Measurements from ENCODE around the gene ADAP1.

Gene ADAP1

GRCh38 chr7:990352-990932, 36.0 kb upstream of the ADAP1 start:
- DNase-seq = no peak
- in situ Hi-C loops (cut with MboI; ENCODE audit: low pct_unique_long_range_greater_than_20kb, low sequenced_read_pairs) = no loop called here

- no peak for DNase-seq
- in situ Hi-C loops (cut with MboI; ENCODE audit: low pct_unique_long_range_greater_than_20kb, low sequenced_read_pairs) = no loop called here
Observed at GRCh38 chr7:988963-989529, 34.6 kb upstream of the ADAP1 start.

DNA sequence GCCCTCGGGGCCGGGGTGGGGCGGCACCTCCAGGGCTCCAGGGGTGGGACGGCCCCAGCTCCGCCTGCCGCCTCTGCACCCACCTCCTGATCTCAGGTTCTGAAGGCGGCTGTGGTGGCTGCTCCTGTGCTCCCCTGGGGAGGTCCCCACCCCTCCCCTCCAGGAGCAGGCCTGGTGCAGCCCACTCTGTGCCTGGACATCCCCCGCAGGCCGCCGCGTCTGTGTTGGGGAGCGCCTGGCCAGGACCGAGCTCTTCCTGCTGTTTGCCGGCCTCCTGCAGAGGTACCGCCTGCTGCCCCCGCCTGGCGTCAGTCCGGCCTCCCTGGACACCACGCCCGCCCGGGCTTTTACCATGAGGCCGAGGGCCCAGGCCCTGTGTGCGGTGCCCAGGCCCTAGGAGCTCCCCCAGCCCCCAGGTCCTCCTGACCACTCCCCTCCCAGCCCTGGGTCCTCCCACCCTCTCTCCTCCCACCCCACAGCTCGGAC, 34.0 kb upstream of the ADAP1 start:
- no peak for DNase-seq
- in situ Hi-C loops (cut with MboI; ENCODE audit: low pct_unique_long_range_greater_than_20kb, low sequenced_read_pairs) = no loop called here

GRCh38 chr7:987909-988308, 33.4 kb upstream of the ADAP1 start:
- DNase-seq = no peak
- in situ Hi-C loops (cut with MboI; ENCODE audit: low pct_unique_long_range_greater_than_20kb, low sequenced_read_pairs) = no loop called here

DNA sequence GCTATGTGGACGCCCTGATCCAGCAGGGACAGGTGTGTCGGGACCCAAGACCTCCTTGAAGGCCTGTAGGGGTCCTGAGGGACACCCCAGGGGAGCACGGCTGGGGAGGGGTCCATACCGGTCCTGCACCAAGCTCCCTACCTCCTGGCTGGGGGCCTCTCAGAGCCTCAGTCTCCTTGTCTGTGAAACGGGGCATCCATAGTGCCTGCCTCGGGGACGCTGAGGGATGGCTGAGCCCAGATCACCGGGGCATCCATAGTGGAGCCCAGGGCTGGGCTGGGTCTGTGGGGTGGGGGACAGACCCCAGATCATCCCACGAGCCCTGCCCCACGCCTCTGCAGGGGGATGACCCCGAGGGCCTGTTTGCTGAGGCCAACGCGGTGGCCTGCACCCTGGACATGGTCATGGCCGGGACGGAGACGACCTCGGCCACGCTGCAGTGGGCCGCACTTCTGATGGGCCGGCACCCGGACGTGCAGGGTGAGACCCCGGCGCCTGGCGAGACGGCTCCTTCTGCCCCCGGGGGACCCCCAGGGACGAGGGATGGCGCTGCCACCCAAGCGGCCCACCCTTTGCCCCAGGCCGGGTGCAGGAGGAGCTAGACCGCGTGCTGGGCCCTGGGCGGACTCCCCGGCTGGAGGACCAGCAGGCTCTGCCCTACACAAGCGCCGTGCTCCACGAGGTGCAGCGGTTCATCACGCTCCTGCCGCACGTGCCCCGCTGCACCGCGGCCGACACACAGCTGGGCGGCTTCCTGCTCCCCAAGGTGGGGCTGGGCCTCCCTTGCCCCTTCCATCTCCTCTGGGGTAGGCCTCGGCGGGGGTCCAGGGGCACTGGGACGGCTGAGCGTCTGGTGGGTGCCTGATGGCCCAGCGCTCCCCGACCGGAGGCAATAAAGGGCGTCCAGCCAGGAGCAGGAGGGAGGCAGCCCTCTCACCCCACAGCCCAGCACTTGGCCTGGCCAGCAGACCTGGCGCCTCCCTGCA, 32.6 kb upstream of the ADAP1 start:
- no peak for DNase-seq
- in situ Hi-C loops (cut with MboI; ENCODE audit: low pct_unique_long_range_greater_than_20kb, low sequenced_read_pairs) = no loop called here

DNA sequence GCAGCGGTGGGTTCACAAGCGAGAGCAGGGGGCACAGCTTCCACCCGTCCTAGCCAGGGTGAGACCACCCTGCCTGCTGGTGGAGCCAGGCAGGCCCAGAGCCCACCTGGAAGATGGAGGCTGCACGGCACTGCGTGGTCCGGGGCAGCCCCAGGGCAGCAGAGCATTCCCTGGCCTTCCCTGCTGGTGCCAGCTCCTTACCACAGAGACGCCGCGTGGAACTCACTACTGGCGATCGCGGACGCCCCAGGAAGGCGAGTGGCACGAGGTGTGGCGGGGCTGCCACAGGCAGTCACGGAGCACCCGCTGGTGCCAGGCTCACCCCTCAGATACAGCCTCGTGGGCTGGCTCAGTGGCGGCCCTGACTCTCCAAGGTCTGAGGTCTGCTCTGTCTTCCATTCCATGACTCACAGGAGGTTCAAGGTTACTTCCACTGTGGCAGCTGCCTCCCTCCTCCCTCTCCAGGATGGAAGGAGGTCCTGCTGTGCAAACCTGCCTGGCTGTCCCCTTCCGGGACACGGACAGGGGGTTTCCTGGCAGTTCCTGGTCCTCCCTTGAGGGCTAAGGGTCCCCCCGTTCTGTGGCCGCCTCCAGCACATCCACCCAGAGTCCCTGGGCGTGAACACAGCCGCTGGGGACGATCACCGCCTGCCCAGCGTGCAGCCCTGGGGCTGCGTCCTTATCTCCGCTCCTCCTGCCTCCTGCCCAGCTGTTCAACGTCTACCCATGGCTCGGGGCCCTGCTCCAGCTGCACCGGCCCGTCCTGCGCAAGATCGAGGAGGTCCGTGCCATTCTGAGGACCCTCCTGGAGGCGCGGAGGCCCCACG, 31.6 kb upstream of the ADAP1 start:
- DNase-seq = no peak
- in situ Hi-C loops (cut with MboI; ENCODE audit: low pct_unique_long_range_greater_than_20kb, low sequenced_read_pairs) = no loop called here

GRCh38 chr7:985127-985416, 30.6 kb upstream of the ADAP1 start:
- no peak for DNase-seq
- in situ Hi-C loops (cut with MboI; ENCODE audit: low pct_unique_long_range_greater_than_20kb, low sequenced_read_pairs) = no loop called here

DNA sequence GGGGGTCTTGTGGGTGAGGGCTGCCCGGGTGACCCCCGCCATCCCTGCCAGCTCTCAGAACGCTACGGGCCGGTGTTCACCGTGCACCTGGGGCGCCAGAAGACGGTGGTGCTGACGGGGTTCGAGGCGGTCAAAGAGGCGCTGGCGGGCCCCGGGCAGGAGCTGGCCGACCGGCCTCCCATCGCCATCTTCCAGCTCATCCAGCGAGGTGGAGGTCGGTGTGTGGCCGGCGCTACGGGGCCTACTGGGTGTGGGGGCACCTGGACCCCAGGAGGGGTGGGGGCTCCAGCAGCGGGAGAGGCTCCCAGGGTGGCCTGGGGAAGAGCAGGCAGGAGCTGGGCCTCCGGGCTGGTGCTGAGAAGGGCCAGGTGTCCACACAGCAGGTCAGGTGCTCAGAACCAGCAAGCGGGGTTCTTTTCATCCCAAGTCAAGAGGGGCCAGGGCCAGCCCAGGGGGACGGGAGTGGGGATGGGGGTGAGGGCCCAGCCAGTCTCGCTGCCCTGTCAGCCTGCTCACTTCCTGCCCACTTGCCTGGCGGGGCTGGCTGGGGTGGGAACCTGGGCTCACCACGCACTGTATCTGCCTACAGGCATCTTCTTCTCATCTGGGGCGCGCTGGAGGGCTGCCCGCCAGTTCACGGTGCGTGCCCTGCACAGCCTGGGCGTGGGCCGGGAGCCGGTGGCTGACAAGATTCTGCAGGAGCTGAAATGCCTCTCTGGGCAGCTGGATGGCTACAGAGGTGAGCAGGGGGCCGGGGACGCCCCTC, 30.1 kb upstream of the ADAP1 start:
- DNase-seq = no peak
- in situ Hi-C loops (cut with MboI; ENCODE audit: low pct_unique_long_range_greater_than_20kb, low sequenced_read_pairs) = no loop called here

- in situ Hi-C loops (cut with MboI; ENCODE audit: low pct_unique_long_range_greater_than_20kb, low sequenced_read_pairs) = no loop called here
Observed at GRCh38 chr7:983616-984071, 29.2 kb upstream of the ADAP1 start.

GRCh38 chr7:983004-983615, 28.6 kb upstream of the ADAP1 start, which contains the start of gene CYP2W1:
TSS of gene CYP2W1 (plus strand) at chr7:983181. CDS start at chr7:983212, 31 bp downstream.
- no peak for DNase-seq
- in situ Hi-C loops (cut with MboI; ENCODE audit: low pct_unique_long_range_greater_than_20kb, low sequenced_read_pairs) = no loop called here

More at GRCh38 chr7:983616-984071, 29.2 kb upstream of the ADAP1 start:
- DNase-seq = no peak

- in situ Hi-C loops (cut with MboI; ENCODE audit: low pct_unique_long_range_greater_than_20kb, low sequenced_read_pairs) = no loop called here
- no peak for DNase-seq
Observed at GRCh38 chr7:982511-983003, 28.1 kb upstream of the ADAP1 start.

DNA sequence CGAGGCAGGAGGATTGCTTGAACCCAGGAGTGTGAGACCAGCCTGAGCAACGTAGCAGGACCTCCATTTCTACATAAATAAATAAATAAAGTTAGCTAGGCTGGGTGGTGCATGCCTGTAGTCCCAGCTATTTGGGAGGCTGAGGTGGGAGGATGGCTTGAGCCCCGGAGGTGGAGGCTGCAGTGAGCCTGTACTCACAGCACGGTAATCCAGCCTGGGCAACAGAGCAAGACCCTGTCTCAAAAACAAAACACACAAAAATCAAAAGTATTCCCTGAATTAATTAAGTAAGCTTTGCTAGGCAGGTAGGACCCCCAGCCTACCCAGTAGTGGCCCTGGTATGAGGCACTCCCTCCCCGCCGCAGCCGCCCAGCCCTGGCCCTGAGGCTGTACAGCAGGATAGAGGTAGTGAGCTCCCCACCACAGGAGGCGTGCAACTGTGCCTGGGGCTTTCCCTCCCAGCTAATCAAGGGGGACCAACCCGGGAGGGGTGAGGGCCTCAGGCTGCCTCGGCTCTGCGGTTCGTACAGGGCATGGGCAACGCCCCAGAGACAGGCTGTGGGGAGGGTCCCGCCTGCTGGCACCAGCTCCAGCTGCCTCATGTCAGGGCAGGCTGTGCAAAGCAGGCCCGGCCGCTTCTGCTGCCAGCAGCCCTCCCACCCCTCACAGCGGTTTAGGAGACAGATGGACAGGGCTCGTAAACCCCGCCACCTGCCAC, 27.5 kb upstream of the ADAP1 start:
- DNase-seq = peak; percentile 51
- in situ Hi-C loops (cut with MboI; ENCODE audit: low pct_unique_long_range_greater_than_20kb, low sequenced_read_pairs) = no loop called here

DNA sequence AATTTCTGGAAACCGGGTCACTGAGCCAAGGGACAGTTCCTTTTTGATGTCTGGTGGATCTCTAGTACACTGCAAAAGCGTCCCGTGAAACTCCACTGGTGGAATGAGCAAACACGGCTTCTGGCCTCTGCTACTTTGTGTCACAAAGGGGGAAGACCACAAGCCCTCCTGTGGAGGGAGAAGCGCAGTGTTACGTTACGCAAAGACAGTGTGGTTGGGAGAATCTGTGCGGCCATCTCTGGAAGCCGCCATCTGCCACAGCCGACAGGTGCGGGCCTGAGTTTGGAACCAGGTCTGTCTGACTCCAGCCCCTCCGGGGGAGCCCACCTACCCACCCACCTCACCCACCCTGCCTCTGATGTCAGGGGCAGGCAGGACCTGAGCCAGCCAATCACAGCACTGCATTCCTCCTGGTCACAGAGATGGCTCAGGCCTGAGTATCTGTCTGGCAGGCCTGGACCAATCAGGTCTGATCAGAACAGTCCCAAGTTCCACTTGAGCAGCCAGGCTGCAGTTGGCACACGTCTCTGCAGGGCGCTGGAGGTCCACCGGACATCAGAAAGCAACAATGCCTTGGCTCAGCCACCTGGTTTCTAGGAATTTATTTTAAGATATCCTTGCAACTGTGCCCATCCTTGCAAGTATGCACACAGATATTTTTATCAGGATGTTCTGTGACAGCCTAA, 25.5 kb upstream of the ADAP1 start:
- DNase-seq = no peak

GRCh38 chr7:979151-979550, 24.7 kb upstream of the ADAP1 start:
- in situ Hi-C loops (cut with MboI; ENCODE audit: low pct_unique_long_range_greater_than_20kb, low sequenced_read_pairs) = no loop called here
- DNase-seq = no peak

More for the DNA sequence above, 25.5 kb upstream of the ADAP1 start:
- in situ Hi-C loops (cut with MboI; ENCODE audit: low pct_unique_long_range_greater_than_20kb, low sequenced_read_pairs) = no loop called here

DNA sequence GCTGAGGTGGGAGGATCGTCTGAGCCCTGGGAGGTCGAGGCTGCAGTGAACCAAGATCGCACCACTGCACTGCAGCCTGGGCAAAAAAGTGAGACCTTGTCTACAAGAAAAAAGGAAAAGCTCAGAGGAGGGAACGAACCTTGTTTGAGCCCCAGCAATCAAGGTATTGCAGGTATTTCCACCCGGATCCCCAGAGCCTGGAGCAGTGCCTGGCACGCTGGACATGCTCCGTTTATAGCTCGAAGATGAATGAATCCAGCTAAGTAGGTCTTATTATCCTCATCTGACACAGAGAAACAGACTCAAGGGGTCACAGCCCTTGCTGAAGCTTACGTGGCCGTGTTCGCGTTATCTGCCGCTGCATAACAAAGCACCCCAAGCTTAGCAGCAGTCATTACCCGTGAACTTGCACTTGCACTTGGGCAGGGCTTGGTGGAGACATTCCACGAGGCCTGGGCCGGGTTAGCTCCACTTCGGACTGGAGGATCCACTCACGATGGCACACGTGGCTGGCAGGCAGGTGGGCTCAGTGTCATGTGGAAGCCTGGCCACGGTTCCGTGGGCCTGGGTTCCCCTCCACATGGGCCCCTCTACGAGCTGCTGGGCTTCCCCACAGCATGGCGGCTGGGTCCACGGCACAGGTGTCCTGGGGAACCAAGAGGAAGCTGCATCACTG, 24.1 kb upstream of the ADAP1 start:
- in situ Hi-C loops (cut with MboI; ENCODE audit: low pct_unique_long_range_greater_than_20kb, low sequenced_read_pairs) = no loop called here

GRCh38 chr7:978049-978346, 23.5 kb upstream of the ADAP1 start:
- in situ Hi-C loops (cut with MboI; ENCODE audit: low pct_unique_long_range_greater_than_20kb, low sequenced_read_pairs) = no loop called here
- DNase-seq = no peak

More for the DNA sequence above, 24.1 kb upstream of the ADAP1 start:
- no peak for DNase-seq
